Gastrocnemius medialis (tissue), 4 donors: Measurements from ENCODE around the gene CNIH3.

Source experiments
- POLR2A ChIP-seq, 2 donors: fragments of 450-650 bp; IDR thresholded peaks; one replicate each; pipeline ENCODE4 v1.6.1; 2017; ENCODE audit warnings: antibody characterized with exemption in 2 of 2, mild to moderate bottlenecking in 2 of 2, moderate library complexity in 2 of 2
- TF ChIP-seq, protein P1 (sequence below), 5 experiments: fragments of 450-650 bp in 3 of 5; fragments of 200-600 bp in 2 of 5; sonication (generic) in 2 of 5; IDR thresholded peaks in 4 of 5; conservative IDR thresholded peaks in 1 of 5; 1 replicate in 4 of 5; 2 replicates in 1 of 5; pipeline ENCODE4 v1.5.1; 2016 to 2019; ENCODE audit warnings: antibody characterized with exemption in 5 of 5, mild to moderate bottlenecking in 3 of 5, moderate library complexity in 3 of 5

DNA sequence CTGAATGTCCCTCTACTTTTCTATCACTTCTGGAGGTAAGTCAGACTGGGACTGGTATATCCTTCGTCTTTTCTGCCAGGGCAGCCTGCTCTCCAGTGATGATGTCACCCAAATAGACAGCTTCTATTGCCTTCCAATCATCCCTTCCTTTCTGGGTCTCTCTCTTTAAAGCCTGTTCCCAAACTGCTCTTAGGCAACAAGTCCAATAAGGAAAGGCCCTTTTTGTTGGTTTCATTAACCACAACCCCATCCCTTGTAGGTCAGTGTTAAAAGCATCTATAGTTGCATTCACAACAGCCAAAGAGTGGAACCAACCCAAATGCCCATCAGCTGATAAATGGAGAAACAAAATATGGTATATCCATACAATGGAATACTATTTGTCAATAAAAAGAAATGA is 114.4 kb downstream of the CNIH3 start:
- TF ChIP-seq, protein P1, sequence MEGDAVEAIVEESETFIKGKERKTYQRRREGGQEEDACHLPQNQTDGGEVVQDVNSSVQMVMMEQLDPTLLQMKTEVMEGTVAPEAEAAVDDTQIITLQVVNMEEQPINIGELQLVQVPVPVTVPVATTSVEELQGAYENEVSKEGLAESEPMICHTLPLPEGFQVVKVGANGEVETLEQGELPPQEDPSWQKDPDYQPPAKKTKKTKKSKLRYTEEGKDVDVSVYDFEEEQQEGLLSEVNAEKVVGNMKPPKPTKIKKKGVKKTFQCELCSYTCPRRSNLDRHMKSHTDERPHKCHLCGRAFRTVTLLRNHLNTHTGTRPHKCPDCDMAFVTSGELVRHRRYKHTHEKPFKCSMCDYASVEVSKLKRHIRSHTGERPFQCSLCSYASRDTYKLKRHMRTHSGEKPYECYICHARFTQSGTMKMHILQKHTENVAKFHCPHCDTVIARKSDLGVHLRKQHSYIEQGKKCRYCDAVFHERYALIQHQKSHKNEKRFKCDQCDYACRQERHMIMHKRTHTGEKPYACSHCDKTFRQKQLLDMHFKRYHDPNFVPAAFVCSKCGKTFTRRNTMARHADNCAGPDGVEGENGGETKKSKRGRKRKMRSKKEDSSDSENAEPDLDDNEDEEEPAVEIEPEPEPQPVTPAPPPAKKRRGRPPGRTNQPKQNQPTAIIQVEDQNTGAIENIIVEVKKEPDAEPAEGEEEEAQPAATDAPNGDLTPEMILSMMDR (IDR thresholded peaks at IDR 0.05 in 4 of 5, conservative IDR thresholded peaks at IDR 0.05 in 1 of 5) = no peak
- no peak for TF ChIP-seq POLR2A (IDR thresholded peaks at IDR 0.05)
